Right lung (tissue), 5 donors: Measurements from ENCODE around the gene ASB1. TPM values are rescaled to one million over a fixed set of nuclear protein-coding genes. Genes with fewer than 3 reads are reported as not detected.

Experiments used
- DNase-seq, 2 donors: peaks; one replicate each; pipeline ENCODE4 v3.0.0-alpha.2; 2013
- polyA plus RNA-seq, 5 donors: library from polyadenylated mRNA; unstranded; fragments of 120-200 nt; gene quantifications; one replicate each; pipeline versions ENCODE4 v1.2.1 to v1.2.3, GENCODE V29; 2013; ENCODE audit warnings: inconsistent platforms in 1 of 5, low replicate concordance in 1 of 5; ENCODE audit not compliant: insufficient read length in 5 of 5, insufficient read depth in 1 of 5

The ASB1 gene
- polyA plus RNA-seq, 5 donors, result 22.0 to 32.0 (median 26.8) TPM

DNA sequence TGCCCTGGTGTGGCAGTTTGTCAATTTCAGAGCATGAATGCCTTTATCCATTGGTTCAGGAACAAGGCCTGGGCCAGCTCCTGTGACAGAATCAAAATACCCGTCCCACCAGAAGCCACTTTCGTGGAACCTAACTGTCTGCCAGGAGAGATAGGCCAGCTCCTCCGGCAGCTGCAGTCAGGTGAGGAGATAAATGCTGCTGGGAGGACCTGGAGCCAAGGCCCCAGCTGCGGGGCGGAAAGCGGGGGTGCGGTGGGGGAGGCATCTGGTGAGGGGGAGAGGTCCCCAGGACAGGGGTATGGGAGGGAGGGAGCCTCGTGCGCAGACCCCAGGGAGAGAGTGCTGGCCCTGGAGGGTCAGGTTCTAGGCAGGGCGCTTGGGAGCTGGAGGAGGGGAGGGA is 4.4 kb upstream of the ASB1 start:
- no peak for DNase-seq

DNA sequence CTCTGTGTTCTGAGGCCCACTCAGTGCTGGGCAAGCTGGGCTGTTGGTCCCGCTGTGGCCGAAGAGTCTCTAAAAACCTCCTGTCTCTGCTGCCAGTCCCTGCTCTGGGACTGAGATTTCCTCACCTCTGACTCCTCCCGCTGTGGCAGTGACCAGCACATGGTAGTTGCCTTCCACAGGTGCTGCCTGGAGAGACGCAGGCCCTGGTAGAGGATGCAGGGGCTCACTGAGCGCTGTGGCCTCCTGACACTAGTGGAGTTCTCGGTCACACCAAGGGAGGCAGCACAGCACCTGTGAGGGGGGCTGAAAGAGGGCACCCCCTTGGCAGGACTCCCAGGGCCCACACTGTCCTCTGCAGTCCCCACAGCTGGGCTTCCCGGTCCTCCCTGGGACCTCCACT is 3.8 kb upstream of the ASB1 start:
- DNase-seq, result no peak

DNA sequence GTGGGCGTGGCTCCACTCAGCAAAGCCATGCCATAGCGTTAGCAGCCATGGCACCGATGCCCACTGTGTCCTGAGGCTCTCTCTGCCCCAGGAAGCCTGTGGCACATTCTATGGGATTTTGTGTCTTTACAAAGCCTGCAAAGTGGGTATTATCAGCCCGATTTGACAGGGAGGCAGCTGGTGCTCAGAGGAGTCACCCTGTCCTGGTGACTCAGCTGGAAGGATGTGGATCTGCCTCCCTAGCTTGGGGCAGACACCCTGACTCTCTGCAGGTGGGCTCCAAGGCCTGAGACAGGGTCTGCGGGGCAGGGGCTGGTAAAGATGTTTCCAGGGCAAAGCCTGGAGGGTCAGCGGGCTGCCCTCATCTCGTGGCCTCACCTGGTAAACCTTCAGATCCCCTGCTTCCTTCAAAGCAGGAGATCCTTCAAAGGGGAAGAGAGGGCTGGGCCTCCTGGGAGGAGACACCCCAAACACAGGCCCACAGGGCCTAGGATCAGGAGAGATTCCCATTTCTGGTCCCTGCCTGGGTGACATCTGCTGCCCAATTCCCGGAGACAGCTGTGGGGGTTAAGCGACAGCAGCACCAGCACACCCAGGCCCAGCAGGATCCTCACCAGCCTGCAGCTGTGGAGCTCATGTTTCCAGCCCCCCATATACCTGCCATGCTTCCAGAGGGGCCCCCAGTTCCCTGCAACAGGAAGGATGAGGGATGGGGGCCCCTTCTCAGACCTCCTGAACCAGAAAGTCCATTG is 3.0 kb upstream of the ASB1 start:
- no peak for DNase-seq

DNA sequence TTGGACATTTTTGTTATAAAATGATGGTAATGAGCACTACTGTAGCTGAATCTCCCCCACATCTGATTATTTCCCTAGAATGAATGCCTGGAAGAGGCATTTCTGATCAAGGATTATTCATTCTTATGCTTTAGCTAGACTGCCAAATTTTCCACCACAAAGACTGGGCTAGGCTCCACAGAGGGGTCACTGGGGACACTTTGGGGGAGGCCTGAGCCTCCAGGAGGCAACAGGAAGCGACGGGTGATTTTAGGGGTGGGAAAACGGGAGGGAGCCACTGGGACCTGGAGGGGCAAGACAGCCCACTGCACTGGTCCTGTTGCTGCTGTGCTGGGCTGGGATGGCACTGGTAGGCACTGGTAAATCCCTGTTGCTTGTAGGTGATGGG is 2.4 kb upstream of the ASB1 start:
- DNase-seq, result no peak

DNA sequence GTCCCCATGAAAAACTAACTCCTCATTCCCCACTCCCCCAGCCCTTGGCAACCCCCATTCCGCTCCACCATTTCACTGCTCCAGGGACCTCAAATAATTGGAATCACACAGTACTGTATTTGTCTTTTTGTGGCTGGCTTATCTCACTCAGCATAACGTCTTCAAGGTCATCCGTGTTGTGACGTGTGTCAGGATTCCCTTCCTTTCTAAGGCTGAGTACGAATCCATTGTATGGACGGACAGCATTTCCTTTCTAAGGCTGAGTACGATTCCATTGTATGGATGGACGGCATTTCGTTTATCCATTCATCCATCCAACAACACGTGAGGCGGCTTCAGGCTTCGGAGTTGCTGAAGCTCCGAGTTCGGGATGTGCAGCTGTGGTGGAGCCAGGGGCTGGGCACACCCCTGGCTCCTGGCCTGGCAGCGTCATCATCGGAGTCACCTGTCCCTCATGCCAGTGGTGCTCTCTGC is 1.2 kb upstream of the ASB1 start:
- no peak for DNase-seq

DNA sequence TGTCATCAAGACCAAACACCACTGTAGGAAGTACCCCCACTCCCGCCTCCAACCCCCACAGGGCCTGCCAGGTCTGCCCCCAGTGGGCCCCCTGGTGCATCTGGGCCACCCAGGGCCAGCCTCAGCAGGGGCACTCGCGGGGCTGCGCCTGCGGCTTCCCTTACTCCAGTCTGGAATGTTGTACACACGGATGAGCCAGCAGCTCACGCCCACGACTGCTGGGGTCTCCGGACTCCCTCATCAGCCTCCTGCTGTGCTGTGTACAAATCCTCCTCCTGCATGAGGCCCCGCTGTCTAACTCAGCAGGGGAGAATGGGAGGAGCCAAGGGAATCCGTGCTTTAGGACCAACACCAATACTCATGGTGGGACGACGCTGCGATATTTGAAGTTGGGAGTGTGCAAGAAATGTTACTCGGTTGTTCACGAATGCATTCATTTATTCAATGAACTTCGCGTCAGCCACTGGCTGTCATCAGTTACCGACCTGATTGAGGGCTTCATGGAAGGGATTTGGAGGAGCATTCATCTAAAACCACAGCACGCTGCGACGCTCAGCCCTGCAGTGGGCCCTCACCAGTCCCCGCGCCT is 654 bp upstream of the ASB1 start:
- DNase-seq, result no peak

DNA sequence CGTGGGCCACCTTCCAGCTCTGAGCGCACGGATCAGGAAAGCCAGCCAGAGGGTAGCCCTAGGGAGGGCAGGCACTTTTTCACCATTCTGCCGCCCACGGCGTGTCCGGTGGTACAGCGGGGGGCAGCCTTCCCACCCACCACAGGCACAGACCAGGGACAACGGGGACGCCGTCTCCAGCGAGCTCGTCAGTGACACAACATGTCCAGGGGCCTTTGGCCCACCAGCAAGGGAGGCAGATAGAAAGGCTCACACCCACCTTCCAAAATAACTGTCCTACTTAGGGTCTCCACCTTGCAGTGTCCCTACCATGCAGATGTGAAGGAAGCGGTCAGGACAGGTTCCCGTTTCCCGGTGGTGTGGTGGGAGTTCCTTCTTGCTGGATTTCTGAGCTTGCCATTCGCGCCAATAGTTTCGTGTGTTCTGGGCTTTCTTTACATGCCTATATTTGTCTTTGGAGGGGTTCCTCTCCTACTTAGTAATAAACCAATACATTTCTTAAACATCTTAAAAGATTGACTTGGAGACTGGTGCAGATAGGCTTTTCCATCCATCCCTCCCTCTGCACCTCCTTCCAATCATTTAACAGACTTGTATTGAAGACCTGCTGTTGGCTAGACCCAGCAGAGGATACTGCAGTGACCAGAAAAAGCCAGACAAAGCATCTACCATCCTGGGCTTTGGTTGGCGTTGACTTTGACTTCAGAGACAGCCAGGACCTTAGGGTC is 872 bp downstream of the ASB1 start:
- no peak for DNase-seq

DNA sequence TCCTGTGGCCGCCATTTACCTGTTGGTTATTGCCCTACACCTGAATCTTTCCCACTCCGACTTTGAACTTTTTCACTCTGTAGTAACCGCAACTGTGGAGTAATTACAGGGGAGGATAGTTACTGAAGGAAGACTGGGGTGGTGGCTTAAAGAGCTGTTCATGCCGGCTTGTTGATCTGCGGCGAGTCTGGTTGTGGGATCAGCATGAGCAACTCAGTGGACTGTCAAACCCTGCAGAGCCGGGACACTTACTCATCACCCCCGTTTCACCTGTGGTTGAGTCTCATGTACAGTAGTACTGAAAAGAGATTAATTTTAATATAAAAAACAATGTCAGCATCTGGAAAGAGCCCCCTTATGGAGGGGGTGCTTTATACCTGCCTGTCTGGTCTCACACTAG is 2.1 kb downstream of the ASB1 start:
- DNase-seq, result no peak

DNA sequence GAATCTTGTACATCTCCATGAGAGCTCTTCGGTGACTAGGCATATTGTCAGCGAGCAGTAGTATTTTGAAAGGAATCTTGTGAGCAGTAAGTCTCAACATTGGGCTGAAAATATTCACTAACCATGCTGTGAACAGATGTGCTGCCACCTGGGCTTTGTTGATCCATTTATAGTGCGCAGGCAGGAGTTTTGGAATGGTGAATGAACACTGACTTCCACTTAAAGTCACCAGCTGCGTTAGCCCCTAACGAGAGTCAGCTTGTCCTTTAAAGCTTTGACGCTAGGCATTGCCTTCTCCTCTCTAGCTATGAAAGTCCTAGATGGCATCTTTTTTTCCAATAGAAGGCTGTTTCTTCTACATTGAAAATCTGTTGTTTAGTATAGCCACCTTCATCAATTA is 4.1 kb downstream of the ASB1 start:
- DNase-seq, result no peak

DNA sequence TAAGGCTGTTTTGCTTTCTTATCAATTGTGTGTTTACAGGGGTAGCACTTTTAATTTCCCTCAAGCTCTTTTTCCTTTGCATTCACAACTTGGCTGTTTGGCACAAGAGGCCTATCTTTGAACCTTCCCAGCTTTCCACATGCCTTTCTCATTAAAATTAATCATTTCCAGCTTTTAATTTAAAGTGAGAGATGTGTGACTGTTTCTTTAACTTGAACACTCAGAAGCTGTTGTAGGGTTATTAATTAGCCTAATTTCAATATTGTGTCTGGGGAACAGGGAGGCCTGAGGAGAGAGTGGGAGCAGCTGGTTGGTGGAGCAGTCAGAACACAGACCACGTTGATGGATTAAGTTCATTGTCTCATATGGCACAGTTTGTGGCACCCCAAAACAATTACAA is 4.7 kb downstream of the ASB1 start:
- no peak for DNase-seq

DNA sequence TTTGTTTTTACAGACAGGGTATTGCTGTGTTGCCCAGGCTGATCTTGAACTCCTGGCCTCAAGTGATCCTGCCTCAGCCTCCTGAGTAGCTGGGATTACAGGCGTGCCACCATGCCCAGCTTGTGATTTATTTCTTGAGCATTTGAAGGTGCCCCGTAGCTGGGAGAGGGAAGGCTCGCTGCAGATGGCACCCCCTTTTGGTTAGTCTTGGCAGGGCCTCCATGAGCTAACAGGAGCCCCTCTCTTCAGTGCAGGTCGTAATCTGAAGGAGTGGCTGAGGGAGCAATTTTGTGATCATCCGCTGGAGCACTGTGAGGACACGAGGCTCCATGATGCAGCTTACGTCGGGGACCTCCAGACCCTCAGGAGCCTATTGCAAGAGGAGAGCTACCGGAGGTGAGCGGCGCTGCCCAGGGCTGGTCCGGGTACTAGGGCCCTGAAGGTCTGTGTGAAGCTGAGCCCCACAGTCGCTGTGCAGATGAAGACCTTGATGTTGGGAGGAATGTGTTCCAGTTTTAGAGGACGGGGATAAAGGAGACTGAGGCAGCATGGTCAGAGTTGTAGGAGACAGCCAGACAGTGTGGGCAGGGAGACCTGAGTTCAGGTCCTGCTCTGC is 6.7 kb downstream of the ASB1 start:
- no peak for DNase-seq

DNA sequence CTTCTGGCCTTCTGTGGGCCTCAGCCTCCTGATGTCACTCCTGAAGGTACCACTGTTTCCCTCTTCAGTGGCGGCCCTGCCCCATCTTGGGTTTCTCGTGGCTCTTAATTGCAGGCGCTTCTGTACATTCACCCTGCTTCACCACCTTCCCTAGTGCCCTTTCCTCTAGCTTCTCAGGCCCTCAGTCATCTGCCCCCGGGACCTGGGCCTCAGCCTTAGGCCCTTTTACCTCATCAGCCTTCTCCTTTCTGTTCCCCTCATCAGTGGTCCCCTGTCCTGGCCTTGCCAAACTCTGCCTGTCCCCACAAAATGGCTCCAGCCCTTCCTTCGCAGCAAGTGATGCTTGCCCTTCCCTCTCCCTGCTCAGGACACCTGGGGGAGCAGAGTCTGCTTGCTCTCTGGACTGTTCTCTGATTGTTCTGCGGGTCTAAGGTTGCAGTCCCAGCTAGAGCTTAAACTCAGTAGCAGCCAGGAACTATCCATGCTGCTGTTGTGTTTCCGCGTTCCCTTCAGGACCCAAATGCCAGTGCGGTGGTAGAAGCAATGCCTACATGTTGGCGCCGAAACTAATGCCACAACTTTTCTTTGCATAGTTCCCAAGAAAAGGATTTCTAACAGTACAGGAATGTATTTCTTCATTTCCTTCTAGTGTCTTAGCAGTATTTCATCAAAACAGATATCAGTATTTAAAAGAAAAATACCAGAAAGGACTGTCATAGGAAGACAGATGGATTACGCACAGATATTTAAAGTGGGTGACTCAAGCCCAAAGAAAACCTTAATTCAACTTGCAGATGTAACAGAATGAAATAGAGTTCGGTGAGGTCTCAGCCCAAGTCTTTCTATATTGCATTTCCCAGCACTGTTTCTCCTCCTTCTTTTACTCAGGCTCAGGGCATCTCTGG is 7.5 kb downstream of the ASB1 start:
- no peak for DNase-seq

DNA sequence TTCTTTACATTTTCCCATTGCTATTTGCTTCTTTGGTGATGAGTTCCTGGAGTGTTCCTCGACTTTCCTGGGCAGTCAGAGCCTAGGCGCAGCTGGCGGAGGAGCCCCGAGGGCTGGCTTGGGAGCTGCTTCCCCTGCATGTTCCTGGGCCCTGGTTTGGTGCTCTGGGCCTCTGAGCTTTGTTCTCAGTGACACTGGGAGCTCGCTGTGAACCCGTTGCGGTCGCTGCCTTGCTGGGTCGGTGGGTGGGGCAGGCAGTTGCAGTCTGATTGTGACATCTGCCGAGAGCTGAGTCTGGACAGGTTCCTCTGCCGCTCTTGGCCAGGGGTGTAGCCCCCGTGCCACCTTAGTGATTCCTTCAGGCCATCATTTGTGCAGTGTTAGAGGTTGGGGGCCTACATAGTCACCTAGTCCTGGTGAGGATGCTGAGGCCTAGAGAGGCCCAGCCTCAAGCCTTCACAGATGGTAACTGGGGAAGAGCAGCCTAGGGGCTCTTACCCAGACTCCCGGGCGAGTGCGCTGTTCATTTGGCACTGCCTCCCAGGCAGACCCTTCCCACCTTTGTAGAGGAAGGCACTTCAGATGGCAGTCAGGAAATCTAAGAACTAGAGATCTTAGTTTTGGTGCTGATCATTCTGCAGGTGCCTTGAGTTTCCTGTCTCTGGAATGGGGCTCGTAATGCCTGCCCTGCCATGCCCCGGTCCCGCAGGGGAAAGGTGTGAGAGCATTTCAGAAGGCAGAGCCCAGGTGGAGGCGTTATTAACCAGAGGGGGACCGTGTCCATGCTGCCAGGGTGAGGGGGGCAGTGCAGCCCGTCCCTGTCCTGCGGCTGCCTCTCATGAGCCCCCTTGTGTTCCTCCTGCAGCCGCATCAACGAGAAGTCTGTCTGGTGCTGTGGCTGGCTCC is 8.4 kb downstream of the ASB1 start:
- no peak for DNase-seq

DNA sequence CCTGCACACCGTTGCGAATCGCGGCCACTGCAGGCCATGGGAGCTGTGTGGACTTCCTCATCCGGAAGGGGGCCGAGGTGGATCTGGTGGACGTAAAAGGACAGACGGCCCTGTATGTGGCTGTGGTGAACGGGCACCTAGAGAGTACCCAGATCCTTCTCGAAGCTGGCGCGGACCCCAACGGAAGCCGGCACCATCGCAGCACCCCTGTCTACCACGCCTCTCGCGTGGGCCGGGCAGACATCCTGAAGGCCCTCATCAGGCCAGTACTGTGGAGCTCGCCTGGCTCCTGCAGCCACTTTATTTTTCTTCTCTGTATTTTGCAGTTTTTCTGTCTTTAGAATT is 9.0 kb downstream of the ASB1 start:
- no peak for DNase-seq

DNA sequence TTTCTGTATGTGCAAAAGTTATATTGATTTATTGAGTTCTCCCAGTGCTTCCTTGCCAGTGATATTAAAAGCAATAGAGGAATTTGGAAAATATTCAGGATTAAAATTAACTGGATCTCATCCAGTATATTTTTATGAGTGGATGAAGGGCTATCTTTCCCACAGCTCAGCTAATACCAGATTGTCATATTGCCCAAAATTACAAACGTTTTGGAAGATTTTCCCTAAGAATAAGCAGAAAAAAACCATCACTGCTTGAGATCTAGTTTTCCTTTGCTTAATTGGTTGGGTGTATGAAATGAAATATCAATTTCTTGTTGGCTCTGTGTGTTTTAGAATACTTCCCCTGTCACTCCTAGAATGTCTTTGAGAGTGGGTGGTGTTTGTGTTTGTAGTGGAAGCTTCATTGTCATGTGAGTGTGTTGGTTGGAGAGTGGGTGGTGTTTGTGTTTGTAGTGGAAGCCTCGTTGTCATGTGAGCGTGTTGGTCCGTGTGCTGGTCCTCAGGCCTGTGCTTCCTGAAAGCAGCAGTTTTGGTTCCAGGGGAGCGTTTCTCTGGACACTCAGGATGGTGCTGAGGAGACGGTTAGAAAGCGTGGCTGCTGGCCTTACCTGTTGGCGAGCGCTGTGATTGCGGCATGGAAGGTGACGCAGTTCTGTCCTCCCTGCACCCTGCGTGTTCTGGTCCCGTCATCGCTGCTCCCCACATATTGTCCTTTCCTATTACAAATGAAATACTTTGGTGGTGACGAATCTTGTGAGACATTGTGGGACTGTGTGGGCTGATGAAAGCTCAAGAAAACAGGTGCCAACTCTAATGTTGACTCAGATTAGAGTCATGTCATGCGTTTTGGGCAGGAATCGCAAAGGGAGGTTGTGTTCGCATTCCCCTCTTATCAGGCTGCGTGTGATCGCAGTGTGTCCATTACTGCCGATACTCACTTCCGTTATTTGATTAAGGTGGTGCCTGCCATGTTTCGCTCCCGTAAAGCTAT is 12.4 kb downstream of the ASB1 start:
- no peak for DNase-seq

DNA sequence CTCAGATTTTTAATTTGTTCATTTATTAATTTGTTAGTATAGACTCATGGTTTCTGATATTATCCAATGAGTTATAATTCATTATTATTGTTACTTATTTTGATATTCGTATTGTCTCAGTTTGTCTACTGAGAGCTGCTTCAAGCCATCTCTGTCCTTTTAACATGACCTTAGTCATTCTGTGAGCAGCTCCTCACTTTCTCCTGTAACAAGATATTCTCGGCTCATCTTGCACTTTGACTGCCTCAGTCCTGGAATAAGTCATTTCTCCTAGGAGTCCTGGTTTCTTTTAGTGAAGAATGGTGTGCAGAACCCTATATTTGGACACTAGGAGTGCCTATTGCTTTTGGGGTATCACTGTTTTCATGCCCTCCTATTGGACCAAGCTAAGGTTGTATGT is 13.2 kb downstream of the ASB1 start:
- no peak for DNase-seq

DNA sequence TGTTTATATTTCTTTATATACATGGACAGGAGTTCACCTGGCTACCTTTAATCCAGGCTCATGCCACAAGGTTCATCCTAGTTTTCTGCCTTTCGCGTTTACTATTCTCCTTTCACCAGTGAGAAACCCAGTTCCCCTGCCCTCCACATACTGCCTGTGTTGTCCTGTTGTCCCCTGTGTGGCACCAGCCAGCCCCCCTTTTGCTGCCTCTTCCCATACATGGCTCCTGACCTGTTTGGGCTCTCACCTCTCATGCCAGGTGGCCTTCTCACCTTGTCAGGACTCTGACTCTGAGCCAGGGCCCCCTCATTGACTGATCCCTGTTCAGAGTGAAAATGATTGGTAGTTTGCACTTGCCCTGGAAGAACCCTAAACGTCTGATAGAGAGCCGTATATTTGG is 13.6 kb downstream of the ASB1 start:
- no peak for DNase-seq

DNA sequence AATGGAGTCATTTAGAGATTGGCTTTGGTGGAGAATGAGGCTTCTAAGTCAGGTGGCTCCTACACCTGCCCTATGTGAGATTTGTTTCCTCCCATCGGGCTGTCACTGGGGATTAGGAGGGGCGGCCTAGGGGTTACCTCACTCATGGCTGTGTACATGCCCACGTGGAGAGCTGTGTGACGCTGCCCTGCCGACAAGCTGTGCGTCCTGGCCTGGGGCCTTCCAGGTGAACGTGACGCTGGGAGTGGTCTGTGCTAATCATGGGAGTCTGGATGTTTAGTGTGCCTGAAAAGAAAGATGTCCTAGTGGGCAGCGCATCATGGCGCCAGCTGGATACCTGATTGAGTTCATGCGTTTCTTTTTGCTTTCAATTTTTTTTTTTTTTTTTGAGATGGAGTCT is 14.0 kb downstream of the ASB1 start:
- DNase-seq, result no peak
